HEK293T (cell line): ENCODE results near the gene PDE6B.

ENCODE experiments used
- CTCF ChIA-PET: fragments of 350-600 bp; formaldehyde crosslinking; extraction: SDS; loops from one replicate; lab custom pipeline; 2021; ENCODE audit warnings: antibody characterized with exemption, inconsistent platforms; lab: Yijun Ruan, JAX
- POLR2A ChIA-PET: fragments of 350-600 bp; formaldehyde crosslinking; extraction: SDS; loops from one replicate; lab custom pipeline; 2020; ENCODE audit warnings: antibody characterized with exemption, inconsistent platforms; lab: Yijun Ruan, JAX
- DNase-seq: peaks from one replicate; pipeline ENCODE4 v3.0.0; 2012; ENCODE audit warnings: mixed read lengths; ENCODE audit errors: extremely low spot score
- ARNT ChIP-seq: fragments of 450-650 bp; IDR thresholded peaks from 2 replicates; pipeline ENCODE4 v1.6.1; 2017; ENCODE audit warnings: mild to moderate bottlenecking
- BHLHE40 ChIP-seq: fragments of 450-650 bp; IDR thresholded peaks from 2 replicates; pipeline ENCODE4 v1.6.1; 2016; ENCODE audit warnings: mild to moderate bottlenecking, moderate library complexity, borderline replicate concordance
- CTBP1 ChIP-seq: fragments of 450-650 bp; IDR thresholded peaks from 2 replicates; pipeline ENCODE4 v1.6.1; 2016; ENCODE audit warnings: borderline replicate concordance
- ELF4 ChIP-seq: fragments of 450-650 bp; IDR thresholded peaks from 2 replicates; pipeline ENCODE4 v1.6.1; 2017; ENCODE audit warnings: antibody characterized with exemption
- FOXA1 ChIP-seq: fragments of 450-650 bp; IDR thresholded peaks from 2 replicates; pipeline ENCODE4 v1.6.1; 2016; ENCODE audit warnings: mild to moderate bottlenecking
- FOXK2 ChIP-seq: fragments of 450-650 bp; IDR thresholded peaks from 2 replicates; pipeline ENCODE4 v1.6.1; 2016; ENCODE audit warnings: mild to moderate bottlenecking
- FOXM1 ChIP-seq: fragments of 450-650 bp; IDR thresholded peaks from 2 replicates; pipeline ENCODE4 v1.6.1; 2017; ENCODE audit warnings: mild to moderate bottlenecking, borderline replicate concordance
- HDGF ChIP-seq: fragments of 450-650 bp; IDR thresholded peaks from 2 replicates; pipeline ENCODE4 v1.6.1; 2017; ENCODE audit warnings: antibody characterized with exemption, borderline replicate concordance
- L3MBTL2 ChIP-seq: fragments of 450-650 bp; conservative IDR thresholded peaks from 2 replicates; pipeline ENCODE4 v1.6.1; 2016; ENCODE audit warnings: mild to moderate bottlenecking
- LEF1 ChIP-seq: fragments of 450-650 bp; IDR thresholded peaks from 2 replicates; pipeline ENCODE4 v1.6.1; 2017; ENCODE audit warnings: mild to moderate bottlenecking, borderline replicate concordance
- NFRKB ChIP-seq: fragments of 450-650 bp; IDR thresholded peaks from 2 replicates; pipeline ENCODE4 v1.6.1; 2016; ENCODE audit warnings: mild to moderate bottlenecking, moderate library complexity
- PKNOX1 ChIP-seq: fragments of 450-650 bp; IDR thresholded peaks from 2 replicates; pipeline ENCODE4 v1.6.1; 2016
- SP1 ChIP-seq: fragments of 450-650 bp; IDR thresholded peaks from 2 replicates; pipeline ENCODE4 v1.6.1; 2017
- SUZ12 ChIP-seq: fragments of 450-650 bp; IDR thresholded peaks from 2 replicates; pipeline ENCODE4 v1.6.1; 2016; ENCODE audit warnings: mild to moderate bottlenecking
- TARDBP ChIP-seq: fragments of 450-650 bp; IDR thresholded peaks from 2 replicates; pipeline ENCODE4 v1.6.1; 2016
- ZNF384 ChIP-seq: fragments of 450-650 bp; IDR thresholded peaks from 2 replicates; pipeline ENCODE4 v1.6.1; 2016

The PDE6B gene

GRCh38 chr4:680928-681645 lies 55.7 kb downstream of the PDE6B start:
- POLR2A ChIA-PET = no interaction called here
- CTCF ChIA-PET = no interaction called here
- peak; percentile 68 for DNase-seq
- TF ChIP-seq ELF4 = no peak

GRCh38 chr4:681736-682451 lies 56.5 kb downstream of the PDE6B start:
- DNase-seq = peak; percentile 81
- POLR2A ChIA-PET = no interaction called here

GRCh38 chr4:682490-683172 lies 57.3 kb downstream of the PDE6B start:
- no peak for DNase-seq

More at GRCh38 chr4:681736-682451, 56.5 kb downstream of the PDE6B start:
- TF ChIP-seq CTBP1 (no peak), PKNOX1 (no peak), HDGF (no peak), SUZ12 (no peak), FOXK2 (no peak), ZNF384 (no peak), ARNT (no peak), FOXM1 (no peak), NFRKB (no peak), LEF1 (no peak), TARDBP (no peak), L3MBTL2 (no peak), FOXA1 (no peak), BHLHE40 (no peak), ELF4 (no peak), SP1 (no peak)
- CTCF ChIA-PET = no interaction called here

GRCh38 chr4:683247-683897 lies 58.0 kb downstream of the PDE6B start:
- ChIA-PET CTCF (interaction anchor here (0.5 to 1.6 kb wide), 11 partner anchors 8 to 123 kb away, joined by 3 to 11 read pairs (median 3); partner anchors contain the start of genes ATP5ME and MYL5), POLR2A (interaction anchor here (0.8 to 1.9 kb wide), 3 partner anchors 9 to 26 kb away, joined by 3 to 7 read pairs (median 3); partner anchors contain the start of genes ATP5ME and MYL5)
- DNase-seq = no peak
- TF ChIP-seq TARDBP (no peak), ZNF384 (no peak)

More at GRCh38 chr4:682490-683172, 57.3 kb downstream of the PDE6B start:
- no peak for TF ChIP-seq ARNT
- no peak for TF ChIP-seq SP1
- TF ChIP-seq ZNF384 = no peak
- TF ChIP-seq PKNOX1 = no peak
- no peak for TF ChIP-seq BHLHE40
- no peak for TF ChIP-seq TARDBP
- TF ChIP-seq LEF1 = no peak
- TF ChIP-seq HDGF = no peak
- no peak for TF ChIP-seq FOXM1
- no peak for TF ChIP-seq L3MBTL2
- TF ChIP-seq FOXA1 = no peak
- no peak for TF ChIP-seq ELF4
- no peak for TF ChIP-seq NFRKB
- no peak for TF ChIP-seq CTBP1
- no peak for TF ChIP-seq SUZ12
- TF ChIP-seq FOXK2 = no peak
- ChIA-PET CTCF (no interaction called here), POLR2A (no interaction called here)

GRCh38 chr4:683982-684622 lies 58.7 kb downstream of the PDE6B start:
- CTCF ChIA-PET = interaction anchor here (0.5 to 1.6 kb wide), 11 partner anchors 8 to 124 kb away, joined by 3 to 11 read pairs (median 3); partner anchors contain the start of genes ATP5ME and MYL5
- POLR2A ChIA-PET = interaction anchor here (0.7 to 1.9 kb wide), 4 partner anchors 10 to 25 kb away, joined by 3 to 7 read pairs (median 3); partner anchors contain the start of genes ATP5ME, MYL5 and PCGF3
- TF ChIP-seq BHLHE40 (no peak), ZNF384 (no peak), TARDBP (no peak), FOXA1 (no peak), HDGF (no peak), SUZ12 (no peak), SP1 (no peak), NFRKB (no peak), LEF1 (no peak)
- peak; percentile 79 for DNase-seq
